Hematopoietic multipotent progenitor cell treated with erythropoietin and hydrocortisone succinate and interleukin-3 and kit ligand, for 8 days (in vitro differentiated cells): ENCODE data around the gene SSUH2.

ENCODE experiments used
- DNase-seq: peaks from one replicate; pipeline ENCODE4 v3.0.0-alpha.2; 2015

The SSUH2 gene

GRCh38 chr3:8639659-8640000, 5.0 kb downstream of the SSUH2 start:
- no peak for DNase-seq

GRCh38 chr3:8638994-8639658, 5.5 kb downstream of the SSUH2 start:
- no peak for DNase-seq

GRCh38 chr3:8637348-8637747, 7.2 kb downstream of the SSUH2 start:
- DNase-seq = no peak

- no peak for DNase-seq
Measured at GRCh38 chr3:8635631-8636030, 9.0 kb downstream of the SSUH2 start.

GRCh38 chr3:8635125-8635524, 9.5 kb downstream of the SSUH2 start:
- no peak for DNase-seq

GRCh38 chr3:8632402-8633237, 12.0 kb downstream of the SSUH2 start:
- no peak for DNase-seq

GRCh38 chr3:8631661-8632060, 12.9 kb downstream of the SSUH2 start:
- DNase-seq = no peak

GRCh38 chr3:8629151-8630021, 15.2 kb downstream of the SSUH2 start:
- peak; percentile 82 for DNase-seq

- DNase-seq = no peak
Measured at GRCh38 chr3:8627949-8628348, 16.6 kb downstream of the SSUH2 start.

- no peak for DNase-seq
Measured at GRCh38 chr3:8627201-8627940, 17.2 kb downstream of the SSUH2 start.

- DNase-seq = no peak
Measured at GRCh38 chr3:8625991-8626390, 18.6 kb downstream of the SSUH2 start.

GRCh38 chr3:8624612-8625011, 20.0 kb downstream of the SSUH2 start:
- no peak for DNase-seq

GRCh38 chr3:8623741-8624140, 20.9 kb downstream of the SSUH2 start:
- DNase-seq = no peak

- peak; percentile 50 for DNase-seq
Measured at GRCh38 chr3:8622873-8623691, 21.5 kb downstream of the SSUH2 start.

GRCh38 chr3:8621872-8622271, 22.7 kb downstream of the SSUH2 start:
- no peak for DNase-seq

- DNase-seq = no peak
Measured at GRCh38 chr3:8621141-8621540, 23.5 kb downstream of the SSUH2 start.

GRCh38 chr3:8619548-8619947, 25.1 kb downstream of the SSUH2 start:
- no peak for DNase-seq

GRCh38 chr3:8618950-8619349, 25.6 kb downstream of the SSUH2 start:
- DNase-seq = no peak

- no peak for DNase-seq
Measured at GRCh38 chr3:8617921-8618320, 26.7 kb downstream of the SSUH2 start.

- DNase-seq = no peak
Measured at GRCh38 chr3:8610951-8611350, 33.6 kb downstream of the SSUH2 start.

GRCh38 chr3:8608791-8609467, 35.7 kb downstream of the SSUH2 start:
- no peak for DNase-seq
